Omental fat pad (tissue), 4 donors: ENCODE results near the gene HLTF. TPM values are rescaled to one million over a fixed set of nuclear protein-coding genes. Genes with fewer than 3 reads are reported as not detected.

Experiments used
- ATAC-seq: fragments of 150-250 bp; one replicate; pipeline ENCODE4 v1.9.1; 2016; ENCODE audit warnings: mild to moderate bottlenecking, moderate library complexity; ENCODE audit not compliant: low FRiP score
- DNase-seq: peaks from one replicate; pipeline ENCODE4 v3.0.0-alpha.2; 2019; ENCODE audit warnings: low spot score
- total RNA-seq, 4 donors: library from RNA; depleted of rRNA; stranded (reverse); fragments of >200 nt; gene quantifications; one replicate each; pipeline ENCODE4 v1.1.0, GENCODE V29; 2016
- TF ChIP-seq, protein P1 (sequence below), 3 donors: fragments of 450-650 bp; IDR thresholded peaks; one replicate each; pipeline ENCODE4 v1.5.1; 2016 to 2017; ENCODE audit warnings: antibody characterized with exemption in 3 of 3, mild to moderate bottlenecking in 3 of 3, moderate library complexity in 2 of 3

The HLTF gene, protein sequence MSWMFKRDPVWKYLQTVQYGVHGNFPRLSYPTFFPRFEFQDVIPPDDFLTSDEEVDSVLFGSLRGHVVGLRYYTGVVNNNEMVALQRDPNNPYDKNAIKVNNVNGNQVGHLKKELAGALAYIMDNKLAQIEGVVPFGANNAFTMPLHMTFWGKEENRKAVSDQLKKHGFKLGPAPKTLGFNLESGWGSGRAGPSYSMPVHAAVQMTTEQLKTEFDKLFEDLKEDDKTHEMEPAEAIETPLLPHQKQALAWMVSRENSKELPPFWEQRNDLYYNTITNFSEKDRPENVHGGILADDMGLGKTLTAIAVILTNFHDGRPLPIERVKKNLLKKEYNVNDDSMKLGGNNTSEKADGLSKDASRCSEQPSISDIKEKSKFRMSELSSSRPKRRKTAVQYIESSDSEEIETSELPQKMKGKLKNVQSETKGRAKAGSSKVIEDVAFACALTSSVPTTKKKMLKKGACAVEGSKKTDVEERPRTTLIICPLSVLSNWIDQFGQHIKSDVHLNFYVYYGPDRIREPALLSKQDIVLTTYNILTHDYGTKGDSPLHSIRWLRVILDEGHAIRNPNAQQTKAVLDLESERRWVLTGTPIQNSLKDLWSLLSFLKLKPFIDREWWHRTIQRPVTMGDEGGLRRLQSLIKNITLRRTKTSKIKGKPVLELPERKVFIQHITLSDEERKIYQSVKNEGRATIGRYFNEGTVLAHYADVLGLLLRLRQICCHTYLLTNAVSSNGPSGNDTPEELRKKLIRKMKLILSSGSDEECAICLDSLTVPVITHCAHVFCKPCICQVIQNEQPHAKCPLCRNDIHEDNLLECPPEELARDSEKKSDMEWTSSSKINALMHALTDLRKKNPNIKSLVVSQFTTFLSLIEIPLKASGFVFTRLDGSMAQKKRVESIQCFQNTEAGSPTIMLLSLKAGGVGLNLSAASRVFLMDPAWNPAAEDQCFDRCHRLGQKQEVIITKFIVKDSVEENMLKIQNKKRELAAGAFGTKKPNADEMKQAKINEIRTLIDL
- 10 to 100 TPM; 10.2 to 20.5 (median 18.3) TPM for total RNA-seq

DNA sequence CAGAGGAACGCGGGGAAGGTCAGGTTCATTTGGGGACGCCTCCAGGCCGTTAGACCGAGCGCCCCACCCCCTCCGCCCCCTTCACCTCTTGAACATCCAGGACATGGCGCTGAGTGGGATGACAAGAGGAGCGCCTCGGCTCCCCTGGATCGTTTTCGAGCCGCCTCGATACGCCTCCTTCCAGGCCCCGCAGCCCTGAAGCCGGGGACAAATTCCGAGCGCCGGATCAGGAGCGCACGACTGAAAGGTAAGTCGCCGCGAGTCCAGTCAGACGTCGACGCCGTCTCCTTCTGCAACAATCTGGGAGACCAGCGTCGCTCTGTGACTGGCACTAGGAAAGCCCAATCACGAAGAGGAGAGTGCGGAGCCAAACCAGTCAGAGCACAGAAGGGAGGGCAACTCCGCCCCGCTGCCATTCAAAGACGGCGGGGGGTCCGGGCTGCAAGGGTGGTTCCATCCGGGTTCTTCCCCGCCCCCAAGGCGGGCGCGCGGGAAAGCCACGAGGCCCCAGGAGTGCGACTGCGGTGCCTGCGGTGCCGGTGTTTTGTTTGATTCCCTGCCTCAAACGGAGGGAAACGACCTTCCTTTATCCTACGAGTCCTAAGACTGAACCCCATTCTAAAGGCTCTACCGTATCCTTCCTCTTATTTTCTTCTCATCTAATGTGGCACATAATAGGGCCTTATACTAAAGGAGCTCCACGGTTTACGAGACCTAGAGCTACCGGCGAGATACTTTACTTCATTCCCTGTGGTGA is at the start of gene HLTF:
TSS of gene HLTF (minus strand) at position 302 of the 757 bp plus-strand sequence. CDS start at position 105, 197 bp downstream.
- DNase-seq (peak; percentile 90), ATAC-seq (peak; percentile 99)
- TF ChIP-seq, protein P1, sequence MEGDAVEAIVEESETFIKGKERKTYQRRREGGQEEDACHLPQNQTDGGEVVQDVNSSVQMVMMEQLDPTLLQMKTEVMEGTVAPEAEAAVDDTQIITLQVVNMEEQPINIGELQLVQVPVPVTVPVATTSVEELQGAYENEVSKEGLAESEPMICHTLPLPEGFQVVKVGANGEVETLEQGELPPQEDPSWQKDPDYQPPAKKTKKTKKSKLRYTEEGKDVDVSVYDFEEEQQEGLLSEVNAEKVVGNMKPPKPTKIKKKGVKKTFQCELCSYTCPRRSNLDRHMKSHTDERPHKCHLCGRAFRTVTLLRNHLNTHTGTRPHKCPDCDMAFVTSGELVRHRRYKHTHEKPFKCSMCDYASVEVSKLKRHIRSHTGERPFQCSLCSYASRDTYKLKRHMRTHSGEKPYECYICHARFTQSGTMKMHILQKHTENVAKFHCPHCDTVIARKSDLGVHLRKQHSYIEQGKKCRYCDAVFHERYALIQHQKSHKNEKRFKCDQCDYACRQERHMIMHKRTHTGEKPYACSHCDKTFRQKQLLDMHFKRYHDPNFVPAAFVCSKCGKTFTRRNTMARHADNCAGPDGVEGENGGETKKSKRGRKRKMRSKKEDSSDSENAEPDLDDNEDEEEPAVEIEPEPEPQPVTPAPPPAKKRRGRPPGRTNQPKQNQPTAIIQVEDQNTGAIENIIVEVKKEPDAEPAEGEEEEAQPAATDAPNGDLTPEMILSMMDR (IDR thresholded peaks at IDR 0.05) = no peak

DNA sequence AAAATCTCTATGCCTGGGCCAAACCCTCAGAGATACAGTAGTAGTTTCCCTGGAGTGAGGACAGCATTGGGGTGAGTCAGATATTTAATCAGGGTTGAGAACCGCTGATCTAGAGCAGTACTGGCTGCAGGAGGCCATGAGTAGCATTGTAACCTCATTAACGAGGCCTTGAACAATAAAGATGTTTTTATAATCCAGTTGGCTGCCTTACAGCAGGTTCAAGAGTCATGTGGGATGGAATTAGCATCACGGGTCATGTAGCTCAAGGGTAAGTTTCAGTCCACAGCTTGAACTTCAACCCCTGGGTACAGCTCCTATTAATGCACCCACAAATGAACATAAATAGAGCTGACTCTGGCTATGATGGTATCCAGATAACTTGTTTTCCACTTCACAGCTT is 48.2 kb upstream of the HLTF start:
- DNase-seq (no peak), ATAC-seq (no peak)
- TF ChIP-seq, protein P1 (IDR thresholded peaks at IDR 0.05) = no peak

DNA sequence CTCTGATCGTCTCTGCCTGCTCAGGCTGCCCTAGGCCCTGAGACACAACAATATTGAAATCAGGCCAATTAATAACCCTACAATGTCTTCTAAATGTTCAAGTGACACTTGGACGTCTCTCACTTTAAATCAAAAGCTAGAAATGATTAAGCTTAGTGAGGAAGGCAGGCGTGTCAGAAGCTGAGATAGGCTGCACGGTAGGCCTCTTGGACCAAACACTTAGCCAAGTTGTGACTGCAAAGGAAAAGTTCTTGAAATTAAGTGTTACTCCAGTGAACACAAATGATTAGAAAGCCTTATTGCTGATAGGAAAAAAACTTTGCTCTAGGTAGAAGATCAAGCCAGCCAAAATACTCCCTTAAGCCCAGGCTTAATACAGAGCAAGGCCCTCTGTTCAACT is 45.3 kb upstream of the HLTF start:
- ATAC-seq (no peak), DNase-seq (no peak)
- TF ChIP-seq, protein P1 (IDR thresholded peaks at IDR 0.05) = no peak

DNA sequence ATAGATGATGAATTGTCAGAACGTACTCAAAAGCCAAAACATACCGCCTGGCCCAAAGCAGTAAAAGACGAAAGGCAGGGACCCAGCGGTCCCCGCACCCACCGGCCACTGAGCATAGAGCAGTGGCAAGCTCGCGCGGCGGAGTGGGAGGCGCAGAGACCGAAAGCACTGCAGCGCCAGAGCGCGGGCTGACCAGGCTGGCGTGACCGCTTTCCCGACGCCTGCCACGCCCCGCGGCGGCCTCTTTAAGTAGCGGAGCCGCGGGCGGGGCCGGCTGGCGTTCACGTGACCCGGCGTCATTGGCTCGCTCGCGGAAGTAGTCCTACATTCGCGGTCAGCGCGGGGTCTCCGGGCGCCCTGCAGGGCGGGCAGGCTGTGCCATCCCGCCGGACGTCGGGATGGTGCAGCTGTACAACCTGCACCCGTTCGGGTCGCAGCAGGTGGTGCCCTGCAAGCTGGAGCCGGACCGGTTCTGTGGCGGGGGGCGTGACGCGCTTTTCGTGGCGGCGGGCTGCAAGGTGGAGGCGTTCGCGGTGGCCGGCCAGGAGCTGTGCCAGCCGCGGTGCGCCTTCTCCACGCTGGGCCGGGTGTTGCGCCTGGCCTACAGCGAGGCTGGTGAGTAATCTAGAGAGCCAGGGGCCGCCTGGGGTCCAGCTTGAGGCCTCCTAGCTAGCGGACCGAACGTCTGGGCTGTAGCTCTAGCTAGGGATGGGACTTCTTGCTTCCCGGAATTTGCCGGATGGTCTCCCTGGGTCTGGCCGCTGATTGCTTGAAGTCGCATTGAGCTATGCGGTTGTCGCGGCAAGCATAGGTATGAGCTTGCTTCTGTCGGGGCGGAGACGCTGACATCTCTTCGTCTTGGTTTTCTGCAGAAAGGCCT is 43.2 kb upstream of the HLTF start, which contains the start of gene HPS3:
TSS of gene HPS3 (plus strand) at position 313 of the 880 bp plus-strand sequence. CDS start at position 399, 86 bp downstream.
- DNase-seq (peak; percentile 71), ATAC-seq (peak; percentile 94)
- TF ChIP-seq, protein P1 (IDR thresholded peaks at IDR 0.05) = no peak

DNA sequence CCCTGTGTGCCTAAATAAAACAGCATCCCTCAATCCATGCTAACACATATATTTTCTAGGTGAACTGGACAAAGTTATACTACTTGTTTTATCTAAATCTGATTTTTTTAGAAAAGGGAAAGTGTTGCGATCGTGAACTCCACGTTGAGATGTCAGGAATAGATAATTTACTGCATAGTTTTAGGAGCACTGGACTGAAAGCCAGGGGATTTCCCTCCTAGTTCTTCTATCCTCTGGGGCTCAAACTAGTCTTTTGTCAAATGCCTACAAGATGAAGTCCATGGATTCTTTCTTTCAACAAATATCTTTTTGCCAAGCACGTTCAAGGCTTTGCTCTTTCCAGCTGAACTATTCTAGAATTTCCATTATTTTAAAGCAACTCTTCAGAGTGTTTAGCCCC is 42.5 kb upstream of the HLTF start:
- DNase-seq = no peak
- ATAC-seq = peak; percentile 31
- TF ChIP-seq, protein P1 (IDR thresholded peaks at IDR 0.05) = no peak
